Measurements from ENCODE around the gene FBXO28. TPM values are rescaled to one million over a fixed set of nuclear protein-coding genes. Genes with fewer than 3 reads are reported as not detected.

FBXO28 gene
- total and polyA plus RNA-seq, 10 of the 15 experiments (the other 5 are each of a cell fraction or from before 2014, with no cell fraction given) = 4.3 to 23.2 (median 18.4) TPM

GRCh38 chr1:224095339-224095738 is 18.6 kb upstream of the FBXO28 start (continued):
- TF ChIP-seq ATF3 (IDR thresholded peaks at IDR 0.05; ENCODE audit: borderline replicate concordance, extremely low read depth, low read depth, low read length) (no peak), ZNF274 (IDR thresholded peaks at IDR 0.05; ENCODE audit: insufficient read depth, insufficient read length) (no peak)

- Histone ChIP-seq H4K20me1 (ENCODE audit: control insufficient read depth, insufficient read depth) (no peaks in the 10 kb centered on the region), H3K4me2 (ENCODE audit: control insufficient read depth, insufficient read depth) (no peak overlapping the region), H3K4me3 (no peak overlapping the region), H2AFZ (ENCODE audit: control insufficient read depth, low read depth, low read length) (no peak overlapping the region), H3K79me2 (ENCODE audit: control insufficient read depth, insufficient read depth, low read length) (no peaks in the 10 kb centered on the region), H3K9ac (ENCODE audit: control insufficient read depth, insufficient read depth, low read length) (no peak overlapping the region), H3K4me1 (ENCODE audit: control insufficient read depth, insufficient read depth, low read length) (no peaks in the 10 kb centered on the region), H3K9me3 (replicated peaks; ENCODE audit: control insufficient read depth, insufficient read depth, low read length) (no peaks in the 10 kb centered on the region), H3K27me3 (replicated peaks in 1 of 2; ENCODE audit: control insufficient read depth in 2 of 2, insufficient read depth in 2 of 2, low read length in 1 of 2) (peaks cover 0 to 7% of the 10 kb centered on the region in 2 experiments; a peak in 1 of 4 replicates), H3K36me3 (ENCODE audit: control insufficient read depth in 2 of 2, insufficient read depth in 2 of 2, low read length in 1 of 2) (no peaks in the 10 kb centered on the region), H3K27ac (ENCODE audit: control insufficient read depth, insufficient read depth) (no peak overlapping the region)
- DNase-seq (ENCODE audit: low read depth, low spot score) (no peak), FAIRE-seq (no peak), ATAC-seq (no peak)
- ChIA-PET CTCF (interaction anchor here (1.4 kb wide), 1 partner anchor 266 kb away, joined by 3 read pairs; no protein-coding TSS in a partner anchor), SMC1A (ENCODE audit: uncharacterized antibody, unreplicated experiment) (no interaction called here), RAD21 (ENCODE audit: unreplicated experiment) (no interaction called here), POLR2A (no interaction called here)
- in situ Hi-C loops (cut with MboI) = no loop called here
- intact Hi-C loops (cut with micrococcal nuclease; ENCODE audit: unreplicated experiment) = no loop called here
- 79% methylated on average over 1 of the region's 1 CpG for WGBS (ENCODE audit: insufficient coverage, insufficient replicate concordance, low lambda C conversion rate, missing lambda C conversion rate)
- BruUV-seq (replicated peaks) = no TSS peak
- TF ChIP-seq HDAC6 (IDR thresholded peaks at IDR 0.05; ENCODE audit: unreplicated experiment) = no peak
- no peak for TF ChIP-seq TBL1XR1 (IDR thresholded peaks at IDR 0.05; ENCODE audit: low read depth, low read length)
- TF ChIP-seq FOXM1 (IDR thresholded peaks at IDR 0.05; ENCODE audit: low read depth, low read length) = no peak
- TF ChIP-seq RELA (IDR thresholded peaks at IDR 0.05; ENCODE audit: borderline replicate concordance, partially characterized antibody) = no peak
- TF ChIP-seq ZNF687 (IDR thresholded peaks at IDR 0.05) = no peak
- TF ChIP-seq HDAC2 (IDR thresholded peaks at IDR 0.05) = no peak
- TF ChIP-seq NFYA (IDR thresholded peaks at IDR 0.05; ENCODE audit: borderline replicate concordance, low read depth, low read length) = no peak
- TF ChIP-seq IKZF1 (conservative IDR thresholded peaks at IDR 0.05) = no peak
- no peak for TF ChIP-seq RELB (IDR thresholded peaks at IDR 0.05; ENCODE audit: low read depth)
Measured at GRCh38 chr1:224095867-224096266, 18.0 kb upstream of the FBXO28 start.
